ENCODE data around the gene CDCA5.
A peak's percentile ranks its signal among the peaks of the same experiment; 100 is the strongest.

Gene CDCA5

GRCh38 chr11:65085446-65085845 is 1.6 kb upstream of the CDCA5 start:
- H3K9ac ChIP-seq (ENCODE audit: low read length), result no peak overlapping the region

DNA sequence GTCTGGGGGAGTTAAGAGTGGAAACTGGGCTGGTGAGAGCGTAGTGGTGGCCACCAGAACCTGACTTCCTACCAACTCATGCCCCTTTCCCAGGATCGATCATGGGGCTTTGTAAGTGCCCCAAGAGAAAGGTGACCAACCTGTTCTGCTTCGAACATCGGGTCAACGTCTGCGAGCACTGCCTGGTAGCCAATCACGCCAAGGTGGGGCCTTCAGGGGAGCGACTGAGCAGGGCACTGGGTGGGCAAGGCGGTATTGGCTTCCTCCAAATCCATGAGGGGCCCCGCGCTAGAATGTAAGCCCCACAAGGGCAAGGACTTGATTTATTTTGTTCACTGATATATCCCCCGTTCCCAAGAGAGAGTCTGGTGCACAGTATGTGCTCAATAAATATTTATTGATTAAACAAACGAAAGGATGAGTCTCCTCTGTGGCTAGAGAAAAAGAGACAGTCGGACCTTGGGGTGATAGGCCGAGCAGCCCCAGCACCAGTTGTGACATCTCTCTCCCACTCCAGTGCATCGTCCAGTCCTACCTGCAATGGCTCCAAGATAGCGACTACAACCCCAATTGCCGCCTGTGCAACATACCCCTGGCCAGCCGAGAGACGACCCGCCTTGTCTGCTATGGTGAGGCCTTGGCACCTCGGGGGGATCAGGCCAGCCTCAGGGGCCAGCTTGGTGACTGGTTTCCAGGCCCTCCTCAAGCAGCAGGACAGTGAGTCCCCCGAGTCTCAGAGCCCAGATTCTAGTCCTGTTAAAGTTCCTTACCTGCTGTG is 947 bp upstream of the CDCA5 start:
- H3K27ac ChIP-seq (ENCODE audit: low read depth, low read length), result peak overlapping the region; percentile 80
- H3F3A ChIP-seq (ENCODE audit: insufficient read depth), result no peaks in the 10 kb centered on the region
- H2AFZ ChIP-seq (ENCODE audit: low read depth, low read length, severe bottlenecking), result no peak overlapping the region
- no peaks in the 10 kb centered on the region for H3K9me2 ChIP-seq (replicated peaks; ENCODE audit: insufficient read depth, low read length)
- no peak for TF ChIP-seq EZH2phosphoT487 (conservative IDR thresholded peaks at IDR 0.05; ENCODE audit: low read length)
- TF ChIP-seq CTCF (IDR thresholded peaks at IDR 0.05; ENCODE audit: insufficient read depth, low read length, poor library complexity, severe bottlenecking), result no peak
- no peaks in the 10 kb centered on the region for H3K27me3 ChIP-seq (ENCODE audit: low read length)
- H3K9ac ChIP-seq (ENCODE audit: low read length), result peak overlapping the region; percentile 88
- H3K79me2 ChIP-seq (ENCODE audit: insufficient read depth, low read length), result peaks cover 50% of the 10 kb centered on the region
- no peaks in the 10 kb centered on the region for H4K20me1 ChIP-seq (ENCODE audit: low read depth, low read length)
- H3K9me3 ChIP-seq (ENCODE audit: insufficient read depth, low read length), result no peaks in the 10 kb centered on the region
- peak overlapping the region; percentile 73 for H3K4me2 ChIP-seq (ENCODE audit: low read depth, low read length, poor library complexity, severe bottlenecking)
- peaks cover 12% of the 10 kb centered on the region for H3K36me3 ChIP-seq (ENCODE audit: low read length)
- H3K4me3 ChIP-seq (ENCODE audit: insufficient read depth, low read length, poor library complexity, severe bottlenecking), result peak overlapping the region; percentile 98

More at GRCh38 chr11:65085446-65085845, 1.6 kb upstream of the CDCA5 start:
- H3K9me2 ChIP-seq (replicated peaks; ENCODE audit: insufficient read depth, low read length), result no peaks in the 10 kb centered on the region
- H3K27ac ChIP-seq (ENCODE audit: low read depth, low read length), result no peak overlapping the region
- H3K4me3 ChIP-seq (ENCODE audit: insufficient read depth, low read length, poor library complexity, severe bottlenecking), result no peak overlapping the region
- no peak overlapping the region for H2AFZ ChIP-seq (ENCODE audit: low read depth, low read length, severe bottlenecking)
- peaks cover 9% of the 10 kb centered on the region for H3K36me3 ChIP-seq (ENCODE audit: low read length)
- H3K4me2 ChIP-seq (ENCODE audit: low read depth, low read length, poor library complexity, severe bottlenecking), result peak overlapping the region; percentile 73
- no peaks in the 10 kb centered on the region for H3K9me3 ChIP-seq (ENCODE audit: insufficient read depth, low read length)
- H4K20me1 ChIP-seq (ENCODE audit: low read depth, low read length), result no peaks in the 10 kb centered on the region
- H3F3A ChIP-seq (ENCODE audit: insufficient read depth), result no peaks in the 10 kb centered on the region
- TF ChIP-seq CTCF (IDR thresholded peaks at IDR 0.05; ENCODE audit: insufficient read depth, low read length, poor library complexity, severe bottlenecking) (no peak), EZH2phosphoT487 (conservative IDR thresholded peaks at IDR 0.05; ENCODE audit: low read length) (no peak)
- no peaks in the 10 kb centered on the region for H3K27me3 ChIP-seq (ENCODE audit: low read length)
- H3K79me2 ChIP-seq (ENCODE audit: insufficient read depth, low read length), result peaks cover 47% of the 10 kb centered on the region

- Histone ChIP-seq H3K36me3 (ENCODE audit: low read length) (peaks cover 12% of the 10 kb centered on the region), H3K4me2 (ENCODE audit: low read depth, low read length, poor library complexity, severe bottlenecking) (peak overlapping the region; percentile 83), H3K27ac (ENCODE audit: low read depth, low read length) (peak overlapping the region; percentile 80), H3K79me2 (ENCODE audit: insufficient read depth, low read length) (peaks cover 63% of the 10 kb centered on the region), H3F3A (ENCODE audit: insufficient read depth) (0 out of 2 replicates have a peak, but pooled peaks cover under 1% of the 10 kb centered on the region), H3K9me3 (ENCODE audit: insufficient read depth, low read length) (no peaks in the 10 kb centered on the region), H3K27me3 (ENCODE audit: low read length) (no peaks in the 10 kb centered on the region), H3K4me3 (ENCODE audit: insufficient read depth, low read length, poor library complexity, severe bottlenecking) (peak overlapping the region; percentile 98), H3K9me2 (replicated peaks; ENCODE audit: insufficient read depth, low read length) (no peaks in the 10 kb centered on the region), H2AFZ (ENCODE audit: low read depth, low read length, severe bottlenecking) (peak overlapping the region; percentile 39), H3K9ac (ENCODE audit: low read length) (peak overlapping the region; percentile 88), H4K20me1 (ENCODE audit: low read depth, low read length) (no peaks in the 10 kb centered on the region)
- TF ChIP-seq EZH2phosphoT487 (conservative IDR thresholded peaks at IDR 0.05; ENCODE audit: low read length) (no peak), CTCF (IDR thresholded peaks at IDR 0.05; ENCODE audit: insufficient read depth, low read length, poor library complexity, severe bottlenecking) (no peak)
Observed at GRCh38 chr11:65083134-65083833, 556 bp downstream of the CDCA5 start.

Measured in SU-DHL-6 (cell line).